GM12878 (cell line): ENCODE measurements around the gene PRRT1. TPM values are rescaled to one million over a fixed set of nuclear protein-coding genes. Genes with fewer than 3 reads are reported as not detected.

Experiments used
- ATAC-seq: fragments of 200-7000 bp; cut with Tn5 transposase; 3 replicates; pipeline ENCODE4 v1.9.1; 2020; ENCODE audit warnings: mild to moderate bottlenecking, moderate library complexity
- BruUV-seq: library from RNA; stranded (reverse); fragments of 400-500 nt; replicated peaks from 2 replicates; lab custom pipeline; 2021; lab: Mats Ljungman, UMichigan
- CTCF ChIA-PET: fragments of 300-600 bp; sonication (Branson Sonifier 250); formaldehyde crosslinking; extraction: SDS; loops from one replicate; lab custom pipeline; 2021; ENCODE audit warnings: inconsistent platforms; lab: Yijun Ruan, JAX
- POLR2A ChIA-PET: fragments of 350-600 bp; formaldehyde crosslinking; extraction: SDS; loops from one replicate; lab custom pipeline; 2021; ENCODE audit warnings: inconsistent platforms; lab: Charles Lee
- RAD21 ChIA-PET: fragments of 300-600 bp; sonication (Branson Sonifier 250); formaldehyde crosslinking; loops from one replicate; lab custom pipeline; 2023; ENCODE audit warnings: antibody characterized with exemption; ENCODE audit not compliant: unreplicated experiment; lab: Charles Lee
- SMC1A ChIA-PET: fragments of 300-600 bp; sonication (Branson Sonifier 250); formaldehyde crosslinking; loops from one replicate; lab custom pipeline; 2023; ENCODE audit not compliant: unreplicated experiment, uncharacterized antibody; lab: Charles Lee
- DNase-seq: peaks from one replicate; pipeline ENCODE4 v3.0.0-alpha.2; 2011; ENCODE audit warnings: low read depth, low spot score
- FAIRE-seq: peaks from 3 replicates; lab custom pipeline; 2011; peaks lifted over from hg19 to GRCh38; lab: Jason Lieb, UNC
- H2AFZ ChIP-seq: 2 replicates; pipeline ENCODE4 v1.6.0; 2011; ENCODE audit warnings: low read depth, low read length, control low read depth; ENCODE audit not compliant: control insufficient read depth
- H3K27ac ChIP-seq: 2 replicates; pipeline ENCODE4 v1.5.1; 2011; ENCODE audit warnings: control low read depth; ENCODE audit not compliant: control insufficient read depth, insufficient read depth
- H3K27me3 ChIP-seq, 2 experiments: replicated peaks in 1 of 2; 2 replicates each; pipeline versions ENCODE4 v1.6.0 to v1.6.1; 2011; ENCODE audit warnings: low read length in 1 of 2; ENCODE audit not compliant: control insufficient read depth in 2 of 2, insufficient read depth in 2 of 2
- H3K36me3 ChIP-seq, 2 experiments: 2 replicates each; pipeline ENCODE4 v1.5.1; 2011; ENCODE audit warnings: low read length in 1 of 2; ENCODE audit not compliant: control insufficient read depth in 2 of 2, insufficient read depth in 2 of 2
- H3K4me1 ChIP-seq: 2 replicates; pipeline ENCODE4 v1.6.1; 2011; ENCODE audit warnings: mild to moderate bottlenecking, low read length, moderate library complexity, mixed read lengths; ENCODE audit not compliant: control insufficient read depth, insufficient read depth
- H3K4me2 ChIP-seq: 2 replicates; pipeline ENCODE4 v1.6.0; 2011; ENCODE audit warnings: control low read depth; ENCODE audit not compliant: control insufficient read depth, insufficient read depth
- H3K4me3 ChIP-seq: fragments of 200-600 bp; sonication (generic); 2 replicates; pipeline ENCODE4 v1.5.1; 2016
- H3K79me2 ChIP-seq: 2 replicates; pipeline ENCODE4 v1.6.0; 2011; ENCODE audit warnings: low read length; ENCODE audit not compliant: control insufficient read depth, insufficient read depth
- H3K9ac ChIP-seq: 2 replicates; pipeline ENCODE4 v1.8.0; 2011; ENCODE audit warnings: low read length, control low read depth, mixed read lengths; ENCODE audit not compliant: control insufficient read depth, insufficient read depth
- H3K9me3 ChIP-seq: replicated peaks from 3 replicates; pipeline ENCODE4 v1.5.1; 2011; ENCODE audit warnings: mild to moderate bottlenecking, low read length; ENCODE audit not compliant: control insufficient read depth, insufficient read depth
- H4K20me1 ChIP-seq: 2 replicates; pipeline ENCODE4 v1.6.0; 2011; ENCODE audit not compliant: control insufficient read depth, insufficient read depth
- BACH1 ChIP-seq: fragments of 450-650 bp; IDR thresholded peaks from 2 replicates; pipeline ENCODE4 v1.6.1; 2017; ENCODE audit warnings: mild to moderate bottlenecking, borderline replicate concordance
- BRCA1 ChIP-seq: IDR thresholded peaks from 2 replicates; pipeline ENCODE4 v1.6.1; 2011; ENCODE audit warnings: low read depth, low read length, improper control_type of control experiment
- DPF2 ChIP-seq: fragments of 450-650 bp; IDR thresholded peaks from 2 replicates; pipeline ENCODE4 v1.6.1; 2017; ENCODE audit warnings: mild to moderate bottlenecking
- FOS ChIP-seq: IDR thresholded peaks from 3 replicates; pipeline ENCODE4 v1.6.1; 2011; ENCODE audit warnings: borderline replicate concordance; ENCODE audit not compliant: insufficient read length; ENCODE audit errors: extremely low read depth
- FOXM1 ChIP-seq: IDR thresholded peaks from 2 replicates; pipeline ENCODE4 v1.6.1; 2012; ENCODE audit warnings: low read depth, mild to moderate bottlenecking, inconsistent platforms, low read length, moderate library complexity
- LARP7 ChIP-seq: fragments of 450-650 bp; IDR thresholded peaks from 2 replicates; pipeline ENCODE4 v1.6.1; 2017; ENCODE audit warnings: mild to moderate bottlenecking
- PAX8 ChIP-seq: fragments of 450-650 bp; IDR thresholded peaks from 2 replicates; pipeline ENCODE4 v1.6.1; 2017; ENCODE audit warnings: mild to moderate bottlenecking, moderate library complexity
- SIX5 ChIP-seq: IDR thresholded peaks from 2 replicates; pipeline ENCODE4 v1.6.1; 2011; ENCODE audit warnings: mild to moderate bottlenecking, low read depth, low read length, moderate library complexity; ENCODE audit not compliant: severe bottlenecking
- SPI1 ChIP-seq: IDR thresholded peaks from 2 replicates; pipeline ENCODE4 v1.6.1; 2011; ENCODE audit warnings: low read depth, mild to moderate bottlenecking, low read length, moderate library complexity, borderline replicate concordance; ENCODE audit not compliant: insufficient read depth
- SREBF2 ChIP-seq: IDR thresholded peaks from 2 replicates; pipeline ENCODE4 v1.6.1; 2012; ENCODE audit warnings: mild to moderate bottlenecking, low read length
- TAF1 ChIP-seq: IDR thresholded peaks from 2 replicates; pipeline ENCODE4 v1.6.1; 2011; ENCODE audit warnings: mild to moderate bottlenecking, low read depth, low read length, borderline replicate concordance
- ZBED1 ChIP-seq: IDR thresholded peaks from 2 replicates; pipeline ENCODE4 v1.6.1; 2016; ENCODE audit warnings: borderline replicate concordance
- WGBS: methylation state at CpG from one replicate; pipeline ENCODE4 v1.1.6; 2016; ENCODE audit warnings: low lambda C conversion rate; ENCODE audit not compliant: insufficient replicate concordance, insufficient coverage; ENCODE audit errors: missing lambda C conversion rate; 5-methylcytosine and 5-hydroxymethylcytosine counted together
- in situ Hi-C: fragments of 300-500 bp; cut with MboI; formaldehyde crosslinking; loops from 9 replicates; pipeline ENCODE4 v1.14.3; 2018; ENCODE audit warnings: mixed read lengths
- intact Hi-C: fragments of 100-400 bp; cut with micrococcal nuclease; formaldehyde crosslinking; loops from one replicate; pipeline ENCODE4 v1.14.2; 2022; ENCODE audit not compliant: unreplicated experiment
- polyA plus RNA-seq, 11 experiments: library from polyadenylated mRNA; depleted of rRNA in 4 of 11; unstranded in 6 of 11; stranded (reverse) in 5 of 11; fragments of >200 nt; fragmentation: Nextera tagmentation in 4 of 11; fragmentation: Illumina TruSeq in 1 of 11; extraction: Ambion mirVana in 4 of 11; extraction: Trizol in 1 of 11; gene quantifications; 1 replicate in 1 of 11; 2 replicates in 10 of 11; pipeline versions ENCODE4 v1.2.1 to v1.2.3, GENCODE V29; 2011 to 2016; ENCODE audit warnings: inconsistent platforms in 2 of 11, missing spikeins in 2 of 11, low read depth in 1 of 11
- total RNA-seq, 4 experiments: library from RNA; depleted of rRNA in 3 of 4; stranded (reverse); fragments of >200 nt in 3 of 4; fragmentation: Illumina TruSeq in 1 of 4; extraction: Trizol in 1 of 4; gene quantifications; 2 replicates each; pipeline versions ENCODE4 v1.2.1 to v1.2.3, GENCODE V29; 2013 to 2021
- TF ChIP-seq, protein P1 (sequence below): IDR thresholded peaks from 2 replicates; pipeline ENCODE4 v1.6.1; 2011; ENCODE audit warnings: low read depth, mild to moderate bottlenecking, low read length, moderate library complexity, borderline replicate concordance; ENCODE audit errors: extremely low read depth
- TF ChIP-seq, protein P2 (sequence below): IDR thresholded peaks from 2 replicates; pipeline ENCODE4 v1.6.1; 2012; ENCODE audit warnings: mild to moderate bottlenecking, low read depth, low read length

The PRRT1 gene
- total and polyA plus RNA-seq, 10 of the 15 experiments (the other 5 are each of a cell fraction or from before 2014, with no cell fraction given), result 0.04 to 0.15 (median 0.10) TPM; not detected in 6

DNA sequence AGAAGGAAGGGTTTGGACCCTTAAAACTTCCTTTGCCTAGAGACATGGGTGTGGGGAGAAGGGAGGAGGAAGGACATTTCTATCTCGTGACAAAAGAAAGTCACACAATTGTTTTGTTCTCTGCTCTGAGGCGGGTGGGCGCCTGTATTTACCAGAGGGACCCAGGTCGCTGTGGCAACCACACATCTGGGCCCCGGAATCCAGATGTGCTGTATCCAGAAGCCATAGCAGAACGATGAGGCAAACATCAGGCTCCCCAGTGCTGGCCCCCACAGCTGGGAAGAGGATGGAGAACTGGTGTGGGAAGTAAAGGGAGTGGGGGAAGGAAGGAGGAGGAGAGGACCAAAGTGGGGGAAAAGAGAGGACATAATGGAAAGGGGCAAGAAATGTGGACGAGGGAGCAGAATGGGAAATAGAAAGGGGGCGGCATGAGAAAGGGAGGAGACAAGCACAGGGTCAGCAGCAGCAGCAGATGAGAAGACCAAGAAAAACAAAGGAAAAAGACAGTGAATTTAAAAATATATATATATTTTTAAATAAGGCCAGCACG, 39.2 kb downstream of the PRRT1 start:
- Histone ChIP-seq H2AFZ (no peak overlapping the region), H3K27ac (no peak overlapping the region), H3K9ac (no peak overlapping the region), H3K27me3 (no peaks in the 10 kb centered on the region; a peak in 1 of 4 replicates), H3K79me2 (no peaks in the 10 kb centered on the region), H3K36me3 (peaks cover 2 to 10% of the 10 kb centered on the region in 2 experiments; a peak in 3 of 4 replicates), H3K4me3 (no peak overlapping the region), H3K9me3 (no peaks in the 10 kb centered on the region), H3K4me1 (no peaks in the 10 kb centered on the region), H3K4me2 (no peak overlapping the region), H4K20me1 (no peaks in the 10 kb centered on the region)
- DNase-seq (no peak), FAIRE-seq (no peak), ATAC-seq (no peak)
- in situ Hi-C loops (no loop called here), intact Hi-C loops (loop anchor here (10.0 kb wide), 1 partner anchor 672 kb away; no protein-coding TSS in a partner anchor)
- ChIA-PET POLR2A (no interaction called here), RAD21 (no interaction called here), SMC1A (no interaction called here), CTCF (no interaction called here)
- WGBS, result 84% methylated on average over 9 of the region's 9 CpGs
- no TSS peak for BruUV-seq
- TF ChIP-seq FOXM1, result no peak

DNA sequence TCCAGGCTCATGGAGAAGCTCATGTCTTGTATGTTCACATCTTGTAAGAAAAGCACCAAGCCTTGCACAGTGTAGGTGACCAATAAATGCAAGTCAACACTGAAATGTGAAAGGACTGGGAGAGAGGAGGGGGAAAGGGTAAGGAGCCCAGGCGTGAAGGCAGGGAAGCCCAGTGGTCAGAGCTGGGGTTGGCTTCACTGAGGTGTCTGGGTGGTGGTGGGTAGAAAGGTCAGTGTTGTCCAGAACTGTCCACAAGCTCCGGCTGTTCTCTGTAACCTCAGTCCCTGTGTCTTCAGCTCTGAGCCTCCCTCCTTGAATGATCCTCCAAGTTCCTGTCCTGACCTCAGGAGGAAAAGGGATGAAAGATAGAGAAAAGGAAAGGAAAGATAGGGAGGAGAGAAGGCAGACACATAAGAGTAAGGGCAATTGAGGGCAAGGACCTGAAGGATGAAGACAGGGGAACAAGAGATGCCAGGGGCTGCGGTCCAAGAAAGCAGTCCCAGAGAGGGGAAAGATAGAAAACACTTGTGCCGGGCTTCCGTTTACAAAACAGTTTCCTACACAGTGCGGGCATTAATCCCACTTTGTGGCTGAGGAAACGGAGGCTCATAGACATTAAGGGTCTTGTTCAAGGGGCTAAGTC, 40.2 kb downstream of the PRRT1 start:
- H3K9ac ChIP-seq, result no peak overlapping the region
- no peaks in the 10 kb centered on the region for H4K20me1 ChIP-seq
- no peak overlapping the region for H2AFZ ChIP-seq
- 88% methylated on average over 7 of the region's 7 CpGs for WGBS
- H3K4me2 ChIP-seq, result no peak overlapping the region
- H3K4me1 ChIP-seq, result no peaks in the 10 kb centered on the region
- RAD21 ChIA-PET, result no interaction called here
- FAIRE-seq, result no peak
- CTCF ChIA-PET, result no interaction called here
- intact Hi-C loops (loop anchor here (10.0 kb wide), 1 partner anchor 673 kb away; no protein-coding TSS in a partner anchor), in situ Hi-C loops (no loop called here)
- H3K79me2 ChIP-seq, result no peaks in the 10 kb centered on the region
- no TSS peak for BruUV-seq
- H3K4me3 ChIP-seq, result no peak overlapping the region
- ATAC-seq, result no peak
- no peak overlapping the region for H3K27ac ChIP-seq
- H3K9me3 ChIP-seq, result no peaks in the 10 kb centered on the region
- SMC1A ChIA-PET, result no interaction called here
- POLR2A ChIA-PET, result no interaction called here
- DNase-seq, result no peak
- H3K36me3 ChIP-seq, result peaks cover 0 to 8% of the 10 kb centered on the region in 2 experiments; a peak in 3 of 4 replicates
- no peaks in the 10 kb centered on the region; a peak in 1 of 4 replicates for H3K27me3 ChIP-seq
- TF ChIP-seq SPI1, result no peak
- no peak for TF ChIP-seq SIX5
- no peak for TF ChIP-seq FOS
- no peak for TF ChIP-seq BACH1
- TF ChIP-seq, protein P1, sequence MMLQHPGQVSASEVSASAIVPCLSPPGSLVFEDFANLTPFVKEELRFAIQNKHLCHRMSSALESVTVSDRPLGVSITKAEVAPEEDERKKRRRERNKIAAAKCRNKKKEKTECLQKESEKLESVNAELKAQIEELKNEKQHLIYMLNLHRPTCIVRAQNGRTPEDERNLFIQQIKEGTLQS, result no peak
- TF ChIP-seq, protein P2, sequence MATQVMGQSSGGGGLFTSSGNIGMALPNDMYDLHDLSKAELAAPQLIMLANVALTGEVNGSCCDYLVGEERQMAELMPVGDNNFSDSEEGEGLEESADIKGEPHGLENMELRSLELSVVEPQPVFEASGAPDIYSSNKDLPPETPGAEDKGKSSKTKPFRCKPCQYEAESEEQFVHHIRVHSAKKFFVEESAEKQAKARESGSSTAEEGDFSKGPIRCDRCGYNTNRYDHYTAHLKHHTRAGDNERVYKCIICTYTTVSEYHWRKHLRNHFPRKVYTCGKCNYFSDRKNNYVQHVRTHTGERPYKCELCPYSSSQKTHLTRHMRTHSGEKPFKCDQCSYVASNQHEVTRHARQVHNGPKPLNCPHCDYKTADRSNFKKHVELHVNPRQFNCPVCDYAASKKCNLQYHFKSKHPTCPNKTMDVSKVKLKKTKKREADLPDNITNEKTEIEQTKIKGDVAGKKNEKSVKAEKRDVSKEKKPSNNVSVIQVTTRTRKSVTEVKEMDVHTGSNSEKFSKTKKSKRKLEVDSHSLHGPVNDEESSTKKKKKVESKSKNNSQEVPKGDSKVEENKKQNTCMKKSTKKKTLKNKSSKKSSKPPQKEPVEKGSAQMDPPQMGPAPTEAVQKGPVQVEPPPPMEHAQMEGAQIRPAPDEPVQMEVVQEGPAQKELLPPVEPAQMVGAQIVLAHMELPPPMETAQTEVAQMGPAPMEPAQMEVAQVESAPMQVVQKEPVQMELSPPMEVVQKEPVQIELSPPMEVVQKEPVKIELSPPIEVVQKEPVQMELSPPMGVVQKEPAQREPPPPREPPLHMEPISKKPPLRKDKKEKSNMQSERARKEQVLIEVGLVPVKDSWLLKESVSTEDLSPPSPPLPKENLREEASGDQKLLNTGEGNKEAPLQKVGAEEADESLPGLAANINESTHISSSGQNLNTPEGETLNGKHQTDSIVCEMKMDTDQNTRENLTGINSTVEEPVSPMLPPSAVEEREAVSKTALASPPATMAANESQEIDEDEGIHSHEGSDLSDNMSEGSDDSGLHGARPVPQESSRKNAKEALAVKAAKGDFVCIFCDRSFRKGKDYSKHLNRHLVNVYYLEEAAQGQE, result no peak
- TF ChIP-seq DPF2, result no peak
- TF ChIP-seq SREBF2, result no peak
- TF ChIP-seq ZBED1, result no peak
- TF ChIP-seq BRCA1, result no peak
- TF ChIP-seq TAF1, result no peak
- no peak for TF ChIP-seq LARP7
- TF ChIP-seq PAX8, result no peak
- no peak for TF ChIP-seq FOXM1
